ENCODE measurements around the gene PRDX3.

DNA sequence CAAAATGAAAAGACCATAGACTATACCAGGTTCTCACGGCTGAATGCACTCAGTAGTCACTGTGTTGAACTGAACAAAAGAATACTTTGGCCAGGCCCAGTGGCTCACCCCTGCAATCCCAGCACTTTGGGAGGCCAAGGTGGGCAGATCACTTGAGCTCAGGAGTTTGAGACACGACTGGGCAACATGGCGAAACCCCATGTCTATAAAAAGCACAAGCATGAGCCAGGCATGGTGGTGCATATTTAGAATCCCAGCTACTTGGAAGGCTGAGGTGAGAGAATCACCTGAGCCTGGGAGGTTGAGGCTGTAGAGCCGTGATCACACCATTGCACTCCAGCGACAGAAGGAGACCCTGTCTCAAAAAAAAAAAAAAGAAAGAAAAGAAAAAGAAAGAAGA, 25.6 kb downstream of the PRDX3 start:
- TF ChIP-seq EZH2 (IDR thresholded peaks at IDR 0.05; ENCODE audit: borderline replicate concordance, low read depth, low read length, severe bottlenecking) (no peak), CTCF (IDR thresholded peaks at IDR 0.05; ENCODE audit: borderline replicate concordance, extremely low read depth, low read length, poor library complexity, severe bottlenecking) (no peak)
